Stimulated activated CD4-positive, alpha-beta T cell treated with anti-CD3 and anti-CD28 coated beads, Interleukin-15, amount 100 ng/mL, for 24 hours (primary cell): ENCODE measurements around the gene RGS17.
"Not testable (repeated sequence)": the region's sequence is repeated elsewhere in the genome, so short reads cannot be mapped to it uniquely, and the experiment has no call there.

Experiments used
- DNase-seq: peaks from one replicate; pipeline ENCODE4 v3.0.0-alpha.2; 2020

RGS17 gene

DNA sequence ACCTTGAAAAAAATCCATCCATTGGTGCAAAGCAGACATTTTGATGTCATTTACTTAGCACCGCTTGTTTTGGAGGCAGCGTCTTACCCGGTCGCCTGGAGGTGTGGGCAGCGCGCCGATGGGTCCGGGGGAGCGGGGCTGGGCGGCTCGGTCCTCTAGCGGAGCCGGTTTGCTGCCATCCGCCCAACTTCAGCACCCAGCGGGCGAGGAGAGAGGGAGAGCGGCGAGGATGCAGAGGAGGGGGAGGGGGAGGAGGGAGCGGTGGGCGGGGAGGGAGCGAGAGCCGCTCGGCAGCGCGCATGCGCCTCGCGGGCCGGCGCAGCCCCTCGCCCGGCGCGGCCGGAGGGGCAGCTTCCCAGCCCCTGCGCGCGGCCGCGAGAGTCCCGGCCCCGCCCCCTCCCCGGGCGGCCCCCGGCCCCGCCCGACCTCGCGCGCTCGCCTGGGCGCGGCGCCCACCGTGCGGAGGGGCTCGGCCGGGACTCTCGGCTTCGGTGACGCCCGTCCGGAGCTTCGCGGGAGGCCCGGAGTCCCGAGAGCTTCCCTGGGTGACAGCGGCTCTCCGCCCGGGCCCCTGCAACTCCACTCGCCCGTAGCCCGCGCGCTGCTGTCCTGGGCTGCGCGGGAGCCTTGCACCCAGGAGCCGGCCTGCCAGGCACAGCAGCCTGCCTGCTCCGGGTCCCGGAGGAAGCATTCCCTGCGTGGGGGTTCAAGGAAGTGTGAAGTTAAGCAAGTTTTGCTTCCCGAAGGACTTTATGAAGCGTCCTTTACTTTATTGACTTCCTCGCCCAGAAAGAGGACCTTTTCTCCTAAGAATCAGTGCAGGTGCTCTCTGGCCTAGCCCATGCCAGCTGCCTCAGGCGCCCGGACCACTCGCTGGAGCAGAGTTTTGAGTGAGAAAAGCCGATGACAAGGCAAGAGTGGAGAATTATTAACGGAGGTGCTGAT lies at the start of gene RGS17:
RGS17 (minus strand) TSS at position 246 of the 945 bp plus-strand sequence. CDS start 87,264 bp downstream, outside the sequence.
- peak; percentile 50 for DNase-seq

GRCh38 chr6:153172815-153173214 lies 41.7 kb upstream of the RGS17 start:
- DNase-seq: no peak

DNA sequence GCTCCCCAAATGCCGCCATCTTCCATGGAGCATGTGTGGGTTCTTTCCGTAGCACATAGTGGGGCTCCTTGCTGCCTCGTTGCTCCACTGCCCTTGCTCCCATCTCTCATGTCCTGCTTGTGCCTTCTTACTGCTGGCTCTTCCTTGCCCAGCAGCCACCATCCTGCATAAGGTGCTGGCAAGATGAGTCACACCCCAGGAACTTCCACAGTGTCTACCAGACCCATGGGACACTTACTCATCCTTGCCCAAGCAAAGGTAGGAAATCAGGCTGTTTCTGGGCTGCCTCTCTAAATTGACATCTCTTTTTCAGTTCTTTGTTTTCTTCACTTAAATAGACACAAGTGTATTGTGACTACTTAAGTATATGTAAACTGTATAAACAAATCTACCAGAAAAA lies 39.4 kb upstream of the RGS17 start:
- DNase-seq: no peak

GRCh38 chr6:153167907-153168306 lies 36.8 kb upstream of the RGS17 start:
- no peak for DNase-seq

DNA sequence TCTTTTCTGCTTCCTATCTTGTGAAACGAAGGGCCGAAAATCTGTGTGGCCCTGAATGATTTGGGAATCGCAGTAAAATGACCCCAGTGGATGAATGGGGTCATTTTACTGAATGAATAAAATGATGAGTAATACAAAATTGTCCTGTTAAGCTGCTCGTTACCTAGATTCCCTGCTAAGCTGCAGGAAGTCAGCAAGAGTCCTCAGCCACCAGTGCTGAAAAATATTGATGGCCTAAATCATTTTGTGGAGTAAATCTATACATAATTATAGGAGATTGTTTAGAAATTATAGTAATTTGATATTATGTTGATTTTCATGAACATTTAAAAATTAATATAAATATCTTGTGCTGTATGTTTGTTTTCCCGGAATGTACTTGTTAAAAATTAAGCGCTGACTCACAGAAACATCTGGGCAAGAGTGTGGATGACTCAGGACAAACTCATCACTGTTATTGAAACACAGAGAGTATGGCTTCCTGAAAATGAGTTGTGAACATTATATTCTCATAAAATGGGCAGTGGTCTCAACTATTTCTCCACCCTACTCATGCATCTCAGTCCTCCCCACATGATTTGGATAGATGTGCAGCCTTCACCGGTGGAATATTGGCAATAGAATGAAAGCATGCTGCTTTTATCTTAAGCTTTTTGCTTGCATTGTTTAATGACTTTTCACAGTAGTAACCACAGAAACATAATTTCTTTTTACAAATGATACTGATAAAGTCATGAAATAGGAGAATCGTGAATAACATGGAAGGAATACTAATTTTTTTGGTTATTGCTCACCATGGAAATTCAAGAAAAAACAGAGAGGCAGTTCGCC lies 36.2 kb upstream of the RGS17 start:
- DNase-seq: no peak

- DNase-seq: no peak
Measured at GRCh38 chr6:153162646-153163045, 31.6 kb upstream of the RGS17 start.

- no peak for DNase-seq
Measured at GRCh38 chr6:153162172-153162571, 31.1 kb upstream of the RGS17 start.

DNA sequence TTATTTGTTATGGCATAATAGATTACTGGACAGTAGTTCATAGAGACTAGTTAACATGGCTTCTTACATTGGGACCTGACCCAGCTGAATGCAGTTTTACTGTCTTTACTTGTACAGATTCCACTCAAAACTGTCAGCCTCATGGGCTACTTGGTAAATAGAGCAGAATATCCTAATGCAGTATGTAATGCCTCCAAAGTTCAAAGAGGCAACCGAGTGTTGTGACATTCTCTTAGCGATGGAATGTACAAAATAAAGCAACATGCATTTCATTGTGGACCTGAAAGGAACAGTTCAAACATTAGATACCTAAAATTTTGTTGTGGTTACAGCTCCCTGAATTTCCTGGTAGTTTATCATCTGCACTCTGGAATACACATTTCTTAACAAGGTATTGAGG lies 29.1 kb upstream of the RGS17 start:
- DNase-seq: no peak

DNA sequence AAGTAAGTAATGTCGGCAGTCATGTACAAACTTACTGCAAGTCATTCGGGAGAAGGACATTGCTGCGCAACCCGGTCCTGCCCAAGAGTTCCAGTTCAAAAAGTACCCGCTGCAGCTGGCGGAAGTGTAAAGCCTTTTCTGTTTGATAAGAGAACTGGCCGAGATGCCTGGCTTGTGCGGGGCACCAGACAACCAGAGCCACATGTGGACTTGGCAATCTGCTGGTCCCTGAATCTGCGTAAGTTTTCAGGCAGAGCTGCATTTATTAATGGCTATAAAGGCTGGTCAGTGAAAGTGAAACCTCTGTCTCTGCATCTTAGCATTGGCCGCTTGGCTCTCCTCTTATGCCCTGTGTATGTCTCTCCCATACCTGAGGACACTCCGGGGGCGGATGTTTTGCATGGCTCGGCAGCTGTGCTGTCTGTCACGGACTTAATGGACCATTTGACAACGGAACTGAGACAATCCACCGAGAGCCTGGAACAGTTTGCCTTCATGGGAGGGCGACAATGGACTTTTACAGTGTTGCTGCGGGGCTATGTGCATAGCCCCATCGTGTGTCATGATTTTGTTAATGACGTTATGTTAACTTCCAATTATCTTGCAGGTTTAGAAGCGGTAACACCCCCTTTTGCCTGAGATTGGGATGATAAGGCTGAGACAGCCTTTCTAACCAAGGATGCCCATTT lies 19.8 kb upstream of the RGS17 start:
- no peak for DNase-seq

GRCh38 chr6:153150371-153150751 lies 19.3 kb upstream of the RGS17 start:
- no peak for DNase-seq

DNA sequence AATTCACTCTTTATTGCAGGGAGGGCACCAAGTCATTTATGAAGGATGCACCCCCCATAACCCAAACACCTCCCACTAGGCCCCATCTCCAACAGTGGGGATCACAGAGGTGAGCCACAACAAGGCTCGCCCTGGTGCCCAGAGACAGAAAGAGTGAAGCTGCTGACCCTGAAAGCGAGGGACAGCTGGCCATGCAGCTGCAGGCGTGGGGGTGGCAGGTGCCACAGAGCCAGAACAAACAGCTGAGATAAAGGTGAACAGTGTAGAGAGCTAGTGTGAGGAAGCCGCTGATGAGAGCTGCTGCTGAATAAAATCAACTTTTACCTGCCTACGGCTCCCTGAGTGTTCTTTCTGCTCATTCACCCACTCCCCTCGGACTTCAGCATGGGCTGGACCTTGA lies 18.8 kb upstream of the RGS17 start:
- no peak for DNase-seq

DNA sequence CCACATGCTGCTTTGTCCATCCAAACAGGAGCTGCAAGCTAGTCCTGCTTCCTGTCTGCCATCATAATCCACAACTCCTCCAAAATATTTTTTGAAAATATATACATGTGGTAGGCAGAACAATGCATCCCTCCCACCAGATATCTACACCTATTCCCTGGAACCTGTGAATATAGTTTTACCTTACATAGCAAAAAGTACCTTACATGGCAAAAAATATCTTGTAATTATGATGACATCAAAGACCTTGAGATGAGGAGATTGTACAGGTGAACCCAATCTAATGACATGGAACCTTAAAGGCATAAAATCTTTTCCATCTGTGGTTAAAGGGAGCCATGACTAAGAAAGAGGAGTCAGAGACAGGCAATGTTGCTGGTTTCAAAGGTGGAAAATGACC lies 15.3 kb upstream of the RGS17 start:
- DNase-seq: no peak

DNA sequence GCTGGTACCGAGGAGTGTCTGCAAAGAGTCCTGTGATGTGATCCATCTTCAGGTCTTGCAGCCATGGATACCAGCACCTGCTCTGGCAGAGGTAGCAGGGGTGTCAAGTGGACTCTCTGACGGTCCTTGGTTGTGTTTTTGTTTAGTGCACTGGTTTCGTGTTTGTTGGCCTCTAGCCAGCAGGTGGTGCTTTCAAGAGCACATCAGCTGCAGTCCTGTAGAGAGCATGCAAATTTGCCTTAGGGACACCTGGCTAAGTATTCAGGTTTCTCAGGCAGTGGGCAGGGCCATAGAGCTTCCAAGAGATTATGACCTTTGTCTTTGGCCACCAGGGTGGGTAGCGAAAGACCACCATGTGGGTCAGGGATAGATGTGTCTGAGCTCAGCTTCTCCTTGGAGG lies 14.5 kb upstream of the RGS17 start:
- no peak for DNase-seq

DNA sequence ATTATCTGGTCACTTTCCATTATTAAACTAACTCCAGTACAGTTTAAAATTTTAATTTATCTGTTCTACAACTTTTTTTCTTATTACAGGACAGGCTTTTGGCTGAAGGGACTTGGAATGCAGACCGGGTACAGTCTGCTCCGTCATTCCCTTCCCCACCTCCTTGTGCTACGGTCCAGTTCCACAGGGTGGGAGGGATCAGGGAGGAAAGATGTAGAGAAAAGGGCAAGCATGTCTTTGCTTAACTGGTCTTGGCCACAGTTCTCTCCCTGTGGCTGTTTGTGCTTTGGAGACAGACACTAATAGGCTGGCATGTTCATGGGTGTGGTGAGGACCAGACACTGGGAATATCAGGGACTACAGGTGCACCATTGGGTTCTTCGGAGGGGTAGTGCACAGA lies 12.1 kb upstream of the RGS17 start:
- DNase-seq: no peak

DNA sequence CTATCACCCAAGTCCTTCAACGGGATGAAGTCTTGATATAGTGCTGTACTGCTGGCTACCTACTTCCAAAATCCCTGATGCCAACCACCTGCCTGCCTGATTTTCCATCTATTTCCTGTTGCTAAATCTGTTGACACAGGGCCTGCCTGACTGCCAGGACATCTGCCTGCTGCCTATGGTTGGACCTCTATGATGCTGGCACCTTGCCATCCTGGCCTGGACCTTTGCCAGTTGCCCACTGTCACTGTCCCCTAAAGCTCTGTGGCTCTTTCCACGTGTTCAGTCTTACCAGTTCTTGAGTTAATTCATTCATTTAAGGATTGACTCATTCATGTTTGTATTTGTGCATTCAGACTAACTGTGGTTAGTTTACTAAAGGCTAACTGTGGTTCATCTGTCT lies 9.2 kb upstream of the RGS17 start:
- no peak for DNase-seq

GRCh38 chr6:153138930-153139329 lies 7.8 kb upstream of the RGS17 start:
- DNase-seq: no peak

DNA sequence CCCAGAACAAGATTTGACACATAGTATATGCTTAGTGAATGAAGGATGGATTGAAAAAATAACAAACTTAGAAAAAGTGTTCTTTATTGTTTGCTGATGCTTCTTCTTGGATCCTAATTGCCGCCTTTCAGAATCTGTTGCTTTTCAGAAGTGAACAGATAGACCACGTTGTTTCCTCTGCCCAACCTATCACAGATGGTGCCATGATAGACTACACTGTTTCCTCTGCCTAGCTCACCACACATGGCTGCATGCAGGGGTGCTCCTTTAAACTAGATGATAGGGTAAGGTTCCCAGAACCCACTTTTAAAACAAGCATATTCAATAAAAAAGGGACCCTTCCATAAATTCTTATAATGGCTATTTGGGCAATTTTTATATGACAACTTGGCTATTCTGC lies 4.6 kb upstream of the RGS17 start:
- no peak for DNase-seq

- DNase-seq: not testable (repeated sequence)
Measured at GRCh38 chr6:153133667-153134066, 2.6 kb upstream of the RGS17 start.

DNA sequence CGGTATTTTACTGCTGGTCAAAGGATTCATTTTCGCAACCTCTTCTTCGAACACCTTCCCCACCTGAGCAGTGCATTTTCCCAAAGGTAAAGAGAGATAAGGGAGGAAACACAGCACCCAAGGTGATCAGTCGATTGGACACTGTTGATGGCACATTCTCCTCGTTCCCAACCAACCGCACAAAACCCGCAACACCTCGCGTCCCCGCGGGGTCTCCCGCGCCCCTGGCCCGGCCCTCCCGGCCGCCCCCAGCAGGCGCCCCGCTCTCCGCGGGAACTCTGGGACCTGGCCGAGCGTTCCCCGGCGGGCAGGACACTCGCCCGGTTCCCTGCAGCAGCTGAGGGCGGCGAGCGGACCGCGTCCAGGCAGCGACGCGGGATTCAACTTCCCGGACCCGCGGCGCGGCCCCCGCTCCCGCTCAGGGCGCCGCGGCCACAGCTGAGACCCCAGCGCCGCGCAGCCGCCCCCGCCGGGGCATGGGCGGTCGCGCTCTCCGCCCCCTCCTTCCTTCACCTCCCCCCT lies 506 bp downstream of the RGS17 start:
- DNase-seq: no peak

GRCh38 chr6:153129873-153130514 lies 1.1 kb downstream of the RGS17 start:
- peak; percentile 18 for DNase-seq

DNA sequence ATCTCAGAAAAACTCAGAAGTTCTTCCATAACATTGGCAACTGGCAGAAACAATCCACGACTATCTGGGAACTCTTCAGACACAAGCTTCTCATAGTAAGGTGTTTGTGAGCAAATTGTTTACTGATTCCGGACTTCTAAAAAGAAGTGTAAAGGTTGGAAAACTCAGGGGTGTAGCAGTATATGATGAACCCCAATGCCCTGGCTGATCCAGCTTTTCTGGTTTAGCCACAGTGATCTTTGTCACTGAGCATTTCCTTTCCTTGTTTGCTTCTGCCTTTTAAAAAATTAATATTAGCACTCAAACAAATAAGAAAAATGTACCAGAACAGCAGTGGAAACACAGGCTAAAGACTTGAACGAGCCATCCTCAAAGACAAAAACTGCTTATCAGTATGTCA lies 4.9 kb downstream of the RGS17 start:
- DNase-seq: no peak

GRCh38 chr6:153125032-153125431 lies 6.0 kb downstream of the RGS17 start:
- no peak for DNase-seq

GRCh38 chr6:153123801-153124200 lies 7.3 kb downstream of the RGS17 start:
- no peak for DNase-seq
